Heart left ventricle (tissue), 13 donors: ENCODE data around the gene SMARCB1.

Source experiments
- CTCF ChIP-seq, 12 donors: fragments of 200-600 bp; sonication (generic) in 4 of 12; IDR thresholded peaks; one replicate each; pipeline versions ENCODE4 v1.5.0 to v1.8.0; 2018 to 2022; ENCODE audit warnings: antibody characterized with exemption in 12 of 12, mild to moderate bottlenecking in 5 of 12
- POLR2A ChIP-seq, 2 donors: fragments of 450-650 bp; IDR thresholded peaks; one replicate each; pipeline ENCODE4 v1.6.1; 2017; ENCODE audit warnings: antibody characterized with exemption in 2 of 2, mild to moderate bottlenecking in 2 of 2, moderate library complexity in 2 of 2
- donor health status: ischemic (EF 13 %, LVEDD 7.1; RV severe dilation, severe dysfunction).
- donor health status: DM: no; HTN: yes; CAD: no.
- donor health status: DM: no; HTN: no; CAD: no.
- donor health status: ischemic (EF 25% LVEDD 6.9; RV normal size, moderate dysfunction).
- donor health status: ischemic (EF 25% LVEDD 5.7; RV mildly dilated, moderate dysfunction).
- donor health status: ischemic (EF 35%, LVEDD 5.7; RV mildly dilated, moderate dysfunction).
- donor health status: nonischemic (EF 11% LVEDD 7.7; RV severe dilation, severe dysfunction).
- donor health status: DM: yes; HTN: yes; CAD: no.
- donor health status: PGD.
- donor health status: ischemic (EF 29% LVEDD 5.4; RV normal size, mild dysfunction).
- donor health status: nonischemic (EF 23%, LVEDD 6.1; RV moderate dilation, normal function).

DNA sequence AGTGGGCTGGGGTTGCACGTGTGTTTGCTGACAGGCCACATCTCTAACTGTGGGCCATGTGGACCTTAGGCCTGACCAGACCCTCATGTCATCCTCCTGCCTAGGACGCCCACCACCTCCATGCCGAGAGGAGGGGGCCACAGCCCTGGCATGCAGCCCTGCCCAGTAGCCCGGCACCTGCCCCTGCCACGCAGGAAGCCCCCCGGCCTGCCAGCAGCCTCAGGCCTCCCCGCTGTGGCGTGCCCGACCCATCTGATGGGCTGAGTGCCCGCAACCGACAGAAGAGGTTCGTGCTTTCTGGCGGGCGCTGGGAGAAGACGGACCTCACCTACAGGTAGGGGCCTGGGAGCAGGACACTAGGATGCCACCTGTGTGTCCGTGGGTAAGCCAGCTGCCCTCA, 7.7 kb upstream of the SMARCB1 start:
- no peak for TF ChIP-seq CTCF (IDR thresholded peaks at IDR 0.05)
- TF ChIP-seq POLR2A (IDR thresholded peaks at IDR 0.05) = no peak
